GM18498 (cell line): Measurements from ENCODE around the gene MAG.

ENCODE experiments used
- ATAC-seq: cut with Tn5 transposase; IDR thresholded peaks from one replicate; pipeline ENCODE4 v1.9.1; 2021; ENCODE audit warnings: mild to moderate bottlenecking, moderate library complexity; ENCODE audit not compliant: unreplicated experiment

MAG gene

GRCh38 chr19:35264268-35265125, 27.5 kb upstream of the MAG start:
- ATAC-seq: no peak

- ATAC-seq: no peak
Measured at GRCh38 chr19:35265126-35265899, 26.6 kb upstream of the MAG start.

DNA sequence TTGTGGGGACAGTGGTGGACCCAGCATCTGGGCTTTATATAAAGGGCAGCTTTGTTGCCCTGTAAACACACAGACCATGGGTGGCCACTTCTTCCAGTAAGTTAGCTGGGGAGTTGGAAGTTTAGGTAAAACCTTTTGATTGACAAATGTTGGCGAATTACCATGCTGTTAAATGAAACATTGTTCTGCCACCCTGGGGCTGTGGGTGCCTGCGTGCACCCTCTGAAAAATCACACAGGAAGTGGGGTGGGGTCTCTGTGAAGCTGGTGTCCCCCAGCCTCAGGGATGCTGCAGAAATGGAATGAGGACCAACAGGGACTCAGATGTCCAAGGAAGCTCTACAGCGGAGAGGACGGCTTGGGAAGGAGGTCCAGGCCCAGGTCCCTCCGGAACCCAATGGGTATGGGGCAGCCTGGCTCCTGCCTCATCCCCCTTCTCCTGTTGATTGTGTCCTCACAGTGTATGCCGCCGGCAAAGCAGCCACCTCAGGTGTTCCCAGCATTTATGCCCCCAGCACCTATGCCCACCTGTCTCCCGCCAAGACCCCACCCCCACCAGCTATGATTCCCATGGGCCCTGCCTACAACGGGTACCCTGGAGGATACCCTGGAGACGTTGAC, 26.0 kb upstream of the MAG start:
- no peak for ATAC-seq

DNA sequence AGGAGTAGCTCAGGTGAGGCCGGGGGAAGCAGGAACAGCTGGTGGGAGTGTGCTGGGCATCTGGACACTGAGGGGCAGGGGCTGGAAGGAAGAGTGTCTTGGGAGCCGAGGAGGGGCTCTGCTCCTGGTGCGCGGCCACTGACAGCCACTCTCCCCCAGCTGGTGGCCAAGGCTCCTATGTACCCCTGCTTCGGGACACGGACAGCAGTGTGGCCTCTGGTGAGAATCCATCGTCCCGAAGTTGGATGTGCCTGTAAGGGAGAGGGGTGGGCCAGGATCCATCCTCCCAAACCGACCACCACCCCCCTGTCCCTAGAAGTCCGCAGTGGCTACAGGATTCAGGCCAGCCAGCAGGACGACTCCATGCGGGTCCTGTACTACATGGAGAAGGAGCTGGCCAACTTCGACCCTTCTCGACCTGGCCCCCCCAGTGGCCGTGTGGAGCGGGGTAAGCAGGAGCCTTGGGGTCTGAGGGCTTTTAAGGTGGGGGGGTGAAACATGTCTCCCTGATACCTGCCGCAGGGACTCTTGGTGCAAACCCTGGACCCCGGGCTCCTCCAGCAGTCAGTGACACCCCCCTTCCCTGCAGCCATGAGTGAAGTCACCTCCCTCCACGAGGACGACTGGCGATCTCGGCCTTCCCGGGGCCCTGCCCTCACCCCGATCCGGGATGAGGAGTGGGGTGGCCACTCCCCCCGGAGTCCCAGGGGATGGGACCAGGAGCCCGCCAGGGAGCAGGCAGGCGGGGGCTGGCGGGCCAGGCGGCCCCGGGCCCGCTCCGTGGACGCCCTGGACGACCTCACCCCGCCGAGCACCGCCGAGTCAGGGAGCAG, 25.2 kb upstream of the MAG start:
- no peak for ATAC-seq

GRCh38 chr19:35267353-35267817, 24.6 kb upstream of the MAG start:
- ATAC-seq: no peak

DNA sequence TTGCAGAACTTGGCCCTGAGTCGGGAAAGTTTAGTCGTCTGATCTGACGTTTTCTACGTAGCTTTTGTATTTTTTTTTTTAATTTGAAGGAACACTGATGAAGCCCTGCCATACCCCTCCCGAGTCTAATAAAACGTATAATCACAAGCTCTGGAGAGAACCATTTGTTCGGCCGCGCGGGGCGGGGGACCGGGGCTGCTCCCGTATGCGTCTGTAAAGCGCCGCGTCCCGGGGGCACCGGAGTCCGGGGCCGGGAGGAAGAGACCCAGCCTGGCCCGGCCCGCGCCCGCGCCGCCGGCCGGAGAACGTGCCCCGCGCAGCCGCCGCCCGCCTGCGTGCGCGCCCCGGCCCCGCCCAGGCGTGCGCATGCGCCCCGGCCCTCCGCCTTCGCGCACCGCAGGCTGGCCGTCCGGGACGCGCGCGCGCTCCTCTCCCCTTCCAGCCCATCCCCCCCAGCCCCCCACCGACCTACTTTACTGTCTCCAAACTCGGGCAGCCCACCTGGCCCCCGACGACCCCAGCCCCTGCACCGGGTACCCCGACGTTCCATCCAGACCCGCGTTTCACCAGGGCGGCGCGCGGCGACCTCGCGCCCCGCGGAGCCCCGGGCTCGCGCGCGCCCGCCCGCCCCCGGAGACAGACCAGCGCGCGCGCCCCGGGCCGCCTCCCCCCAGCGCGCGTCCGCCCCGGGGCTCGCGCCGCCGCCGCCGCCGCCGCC, 24.0 kb upstream of the MAG start:
- peak; percentile 52 for ATAC-seq

DNA sequence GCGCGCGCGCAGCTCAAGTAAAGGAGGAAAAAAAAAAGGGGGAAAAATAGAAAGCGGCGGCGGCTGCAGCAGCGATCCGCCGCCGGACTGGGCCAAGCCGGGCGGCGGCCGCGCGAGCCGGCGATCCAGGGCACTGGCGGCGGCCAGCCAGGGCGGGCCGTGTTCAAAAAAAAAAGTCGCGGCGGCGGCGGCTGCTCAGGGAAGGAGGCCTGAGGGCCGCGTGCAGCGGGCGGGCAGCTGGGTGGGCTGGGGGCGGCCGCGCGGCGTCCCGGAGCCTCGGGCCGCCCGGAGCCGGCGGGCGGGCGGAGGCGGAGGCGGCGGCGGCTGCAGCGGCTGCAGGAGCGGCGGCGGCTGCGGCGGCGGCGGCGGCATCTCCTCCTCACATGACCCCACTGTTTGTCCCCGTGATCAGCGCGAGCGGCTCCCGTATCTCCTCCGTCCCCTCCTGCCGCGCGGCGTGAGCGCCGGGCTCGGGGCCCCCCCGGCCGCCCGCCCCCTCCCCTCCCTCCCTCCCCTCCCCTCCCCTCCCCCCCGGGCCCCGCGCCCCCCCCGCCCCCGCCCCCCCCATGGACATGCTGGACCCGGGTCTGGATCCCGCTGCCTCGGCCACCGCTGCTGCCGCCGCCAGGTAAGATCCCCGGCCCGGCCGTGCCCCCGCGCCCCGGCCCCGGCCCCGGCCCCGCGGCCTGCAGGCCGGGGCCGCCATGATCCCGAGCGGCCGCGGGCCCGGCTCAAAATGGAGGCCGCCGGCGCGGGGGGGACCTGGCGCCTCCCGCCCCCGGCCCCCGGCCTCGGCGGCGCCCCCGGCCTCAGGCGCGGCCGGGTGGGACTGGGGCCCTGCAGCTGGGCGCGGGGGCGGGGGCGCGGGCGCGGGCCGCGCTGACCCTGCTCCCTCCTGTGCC, 23.2 kb upstream of the MAG start, which contains the start of gene USF2:
USF2 (plus strand) TSS at position 427 of the 902 bp plus-strand sequence; CDS start at position 567, 140 bp downstream.
- ATAC-seq: peak; percentile 36

DNA sequence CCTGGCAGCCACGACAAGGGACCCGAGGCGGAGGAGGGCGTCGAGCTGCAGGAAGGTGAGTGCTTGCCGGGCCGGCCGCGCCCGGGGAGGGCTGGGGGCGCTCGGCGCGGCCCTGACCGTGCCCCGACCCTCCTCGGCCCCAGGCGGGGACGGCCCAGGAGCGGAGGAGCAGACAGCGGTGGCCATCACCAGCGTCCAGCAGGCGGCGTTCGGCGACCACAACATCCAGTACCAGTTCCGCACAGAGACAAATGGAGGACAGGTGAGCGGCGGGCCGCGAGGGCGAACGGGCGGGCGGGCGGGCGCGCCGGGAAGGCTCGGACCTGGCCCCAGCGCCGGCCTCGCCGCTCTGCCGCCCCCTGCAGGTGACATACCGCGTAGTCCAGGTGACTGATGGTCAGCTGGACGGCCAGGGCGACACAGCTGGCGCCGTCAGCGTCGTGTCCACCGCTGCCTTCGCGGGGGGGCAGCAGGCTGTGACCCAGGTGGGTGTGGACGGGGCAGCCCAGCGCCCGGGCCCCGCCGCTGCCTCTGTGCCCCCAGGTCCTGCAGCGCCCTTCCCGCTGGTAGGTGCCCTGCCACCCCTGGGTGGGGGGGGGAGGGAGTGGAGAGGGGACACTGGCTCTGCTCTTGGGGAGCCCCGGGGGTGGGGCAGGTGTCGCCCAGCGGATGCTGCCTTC, 22.4 kb upstream of the MAG start:
- ATAC-seq: peak; percentile 52

GRCh38 chr19:35270381-35270811, 21.6 kb upstream of the MAG start:
- no peak for ATAC-seq

DNA sequence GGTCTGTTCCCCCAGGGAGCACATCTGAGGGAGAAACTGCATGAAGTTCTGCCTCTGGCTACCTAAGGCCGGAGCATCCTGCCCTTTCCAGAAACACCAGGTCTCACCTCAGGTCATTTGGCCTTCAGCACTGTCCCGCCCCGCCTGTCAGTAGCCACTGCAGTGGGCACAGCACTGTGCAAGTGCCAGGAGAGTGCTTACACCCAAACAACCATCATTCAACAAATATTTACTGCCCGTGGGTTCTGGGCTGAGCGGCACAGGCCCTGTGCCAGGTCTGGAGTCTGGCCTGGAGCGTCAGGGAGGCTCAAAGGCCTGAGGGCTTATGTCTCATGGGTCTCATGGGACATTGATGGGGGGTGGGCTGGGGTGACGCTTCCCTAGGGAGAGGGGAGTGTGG, 20.4 kb upstream of the MAG start:
- ATAC-seq: no peak

DNA sequence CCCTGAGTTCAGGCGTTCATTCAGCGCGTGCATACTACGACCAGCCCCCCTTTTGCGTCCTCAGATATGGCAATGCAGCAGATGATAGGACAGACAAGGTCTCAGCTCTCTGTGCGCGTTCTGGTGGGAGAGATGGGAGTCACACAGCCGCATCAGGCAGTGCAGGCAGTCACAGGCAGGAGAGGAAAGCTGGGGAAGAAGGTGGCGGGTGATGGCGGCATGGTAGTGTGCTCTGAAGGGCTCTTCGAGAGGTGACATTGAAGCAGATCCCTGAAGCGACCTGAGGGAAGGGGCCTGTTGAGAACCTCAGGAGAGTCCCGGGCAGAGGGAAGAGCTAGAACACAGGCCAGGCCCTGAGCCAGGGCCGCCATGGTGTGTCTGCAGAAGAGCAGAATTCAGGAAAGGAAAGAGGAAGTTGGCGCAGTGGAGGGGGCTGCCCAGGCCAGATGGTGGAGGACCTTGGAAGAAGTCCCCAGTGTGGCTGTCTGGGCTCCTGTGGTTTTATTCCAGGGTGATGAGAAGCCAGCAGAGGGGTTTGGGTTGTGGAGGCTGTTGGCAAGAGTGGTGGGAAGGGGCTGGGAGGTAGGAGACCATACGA, 19.7 kb upstream of the MAG start:
- ATAC-seq: no peak

DNA sequence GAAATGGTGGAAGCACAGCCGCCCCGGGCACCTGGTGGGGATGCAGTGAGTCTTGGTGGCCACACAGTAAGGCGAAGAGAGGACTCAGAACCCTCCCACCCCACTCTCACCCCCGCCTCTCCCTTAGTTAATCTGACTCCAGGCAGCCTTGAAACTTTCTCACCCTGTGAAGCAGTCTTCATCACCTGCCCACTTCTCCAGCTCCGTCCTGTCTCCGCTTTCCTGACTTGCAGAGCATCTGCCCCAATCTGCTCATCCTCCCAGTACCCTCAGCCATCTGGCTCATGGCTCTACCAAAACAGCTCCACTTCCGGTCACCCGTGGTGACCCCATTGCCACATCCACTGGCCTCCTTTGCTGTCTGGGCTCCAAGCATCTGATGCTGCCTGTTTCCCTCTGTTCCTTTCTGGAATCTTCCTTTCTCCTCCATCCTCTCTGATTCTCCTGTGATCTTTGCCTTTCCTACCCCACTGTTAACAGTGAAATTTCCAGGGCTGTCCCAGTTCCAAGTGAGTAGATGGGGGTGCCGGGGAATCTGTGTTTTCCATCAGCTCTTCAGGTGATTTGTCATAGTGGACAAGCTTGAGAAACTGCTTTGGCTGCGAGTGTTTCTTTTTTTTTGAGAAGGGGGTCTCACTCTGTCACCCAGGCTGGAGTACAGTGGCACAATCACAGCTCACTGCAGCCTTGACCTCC, 18.9 kb upstream of the MAG start:
- ATAC-seq: no peak

DNA sequence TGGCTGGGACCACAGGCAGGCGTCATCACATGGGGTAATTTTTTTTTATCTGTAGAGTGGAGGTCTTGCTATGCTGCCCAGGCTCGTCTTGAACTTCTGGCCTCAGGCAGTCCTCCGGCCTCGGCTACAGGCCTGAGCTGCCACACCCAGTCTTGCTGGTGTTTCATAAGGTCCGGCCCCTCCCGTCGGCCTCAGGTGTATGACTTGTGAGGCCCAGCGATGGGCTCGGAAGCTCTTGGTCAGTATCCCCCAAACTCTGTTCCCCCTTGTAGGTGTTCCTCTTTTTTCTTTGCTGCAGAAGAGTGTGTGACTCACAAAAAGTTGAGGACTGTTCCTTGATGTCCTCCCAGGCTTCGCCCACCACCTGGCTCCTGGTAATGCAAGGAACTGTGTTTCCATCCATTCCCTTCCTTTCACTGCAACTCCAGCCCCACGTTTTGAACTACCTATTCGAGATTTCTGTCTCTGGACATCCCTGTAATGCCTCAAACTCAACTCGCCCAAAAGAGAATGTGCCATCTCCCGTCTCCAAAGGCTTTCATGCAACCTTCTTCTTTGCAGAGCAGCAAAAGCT, 18.2 kb upstream of the MAG start:
- no peak for ATAC-seq

GRCh38 chr19:35274323-35274722, 17.6 kb upstream of the MAG start:
- no peak for ATAC-seq

- ATAC-seq: no peak
Measured at GRCh38 chr19:35276706-35277281, 15.2 kb upstream of the MAG start.

GRCh38 chr19:35278578-35279284, 13.2 kb upstream of the MAG start:
- no peak for ATAC-seq
